HG02981 (cell line): ENCODE measurements around the gene OGFRL1.

Source experiments
- ATAC-seq: cut with Tn5 transposase; IDR thresholded peaks from one replicate; pipeline ENCODE4 v1.9.1; 2021; ENCODE audit warnings: mild to moderate bottlenecking, moderate library complexity; ENCODE audit not compliant: unreplicated experiment

OGFRL1 gene

GRCh38 chr6:71332012-71332411, 43.4 kb downstream of the OGFRL1 start:
- ATAC-seq = no peak

- ATAC-seq = no peak
Measured at GRCh38 chr6:71333050-71333449, 44.4 kb downstream of the OGFRL1 start.

- no peak for ATAC-seq
Measured at GRCh38 chr6:71333697-71334096, 45.1 kb downstream of the OGFRL1 start.

- peak; percentile 48 for ATAC-seq
Measured at GRCh38 chr6:71334768-71335167, 46.2 kb downstream of the OGFRL1 start.

GRCh38 chr6:71335544-71335943, 46.9 kb downstream of the OGFRL1 start:
- no peak for ATAC-seq

- ATAC-seq = no peak
Measured at GRCh38 chr6:71336901-71337300, 48.3 kb downstream of the OGFRL1 start.

- no peak for ATAC-seq
Measured at GRCh38 chr6:71338540-71339316, 50.1 kb downstream of the OGFRL1 start.

- no peak for ATAC-seq
Measured at GRCh38 chr6:71342772-71343171, 54.2 kb downstream of the OGFRL1 start.

- ATAC-seq = no peak
Measured at GRCh38 chr6:71345476-71346333, 57.1 kb downstream of the OGFRL1 start.

GRCh38 chr6:71346334-71346694, 57.7 kb downstream of the OGFRL1 start:
- no peak for ATAC-seq

GRCh38 chr6:71347119-71347518, 58.5 kb downstream of the OGFRL1 start:
- ATAC-seq = no peak

- no peak for ATAC-seq
Measured at GRCh38 chr6:71349395-71349794, 60.8 kb downstream of the OGFRL1 start.

- no peak for ATAC-seq
Measured at GRCh38 chr6:71349976-71350615, 61.5 kb downstream of the OGFRL1 start.

- ATAC-seq = no peak
Measured at GRCh38 chr6:71351190-71351589, 62.6 kb downstream of the OGFRL1 start.
